Measurements from ENCODE around the gene CCDC93.
"Not testable (repeated sequence)": the region's sequence is repeated elsewhere in the genome, so short reads cannot be mapped to it uniquely, and the experiment has no call there.

Gene CCDC93

GRCh38 chr2:117931978-117932377, 81.9 kb downstream of the CCDC93 start:
- H3K27me3 ChIP-seq (replicated peaks in 2 of 5; ENCODE audit: control insufficient read depth in 4 of 5, insufficient read depth in 5 of 5, low read length in 4 of 5), result no peaks in the 10 kb centered on the region
- no peaks in the 10 kb centered on the region for H3K4me1 ChIP-seq (ENCODE audit: control extremely low read depth in 1 of 4, control insufficient read depth in 4 of 4, insufficient read depth in 4 of 4, low read length in 3 of 4)
- ChIA-PET POLR2A (no interaction called here), CTCF (no interaction called here)
- 86% methylated on average over 3 of the region's 7 CpGs for whole genome bisulfite sequencing (ENCODE audit: insufficient coverage)
- no peak for DNase-seq
- no peak overlapping the region for H3K4me3 ChIP-seq (ENCODE audit: control insufficient read depth in 1 of 7, extremely low read depth in 1 of 7, insufficient read depth in 4 of 7, low read depth in 2 of 7, low read length in 6 of 7)
- no peak overlapping the region for H3K27ac ChIP-seq (ENCODE audit: insufficient read depth in 1 of 2, low read depth in 1 of 2, low read length in 2 of 2, poor library complexity in 1 of 2, severe bottlenecking in 2 of 2)
- H3K9me3 ChIP-seq (ENCODE audit: control extremely low read depth in 1 of 5, control insufficient read depth in 4 of 5, insufficient read depth in 2 of 5, low read depth in 1 of 5, low read length in 4 of 5), result peaks cover 0 to 5% (median 2%) of the 10 kb centered on the region in 5 experiments
- H3K36me3 ChIP-seq (ENCODE audit: control insufficient read depth in 4 of 4, insufficient read depth in 4 of 4, low read length in 3 of 4), result peaks cover 41 to 80% (median 67%) of the 10 kb centered on the region in 4 experiments

GRCh38 chr2:117931266-117931665, 82.6 kb downstream of the CCDC93 start:
- no peaks in the 10 kb centered on the region for H3K4me1 ChIP-seq (ENCODE audit: control extremely low read depth in 1 of 4, control insufficient read depth in 4 of 4, insufficient read depth in 4 of 4, low read length in 3 of 4)
- H3K4me3 ChIP-seq (ENCODE audit: control insufficient read depth in 1 of 7, extremely low read depth in 1 of 7, insufficient read depth in 4 of 7, low read depth in 2 of 7, low read length in 6 of 7), result no peak overlapping the region
- H3K27me3 ChIP-seq (replicated peaks in 2 of 5; ENCODE audit: control insufficient read depth in 4 of 5, insufficient read depth in 5 of 5, low read length in 4 of 5), result no peaks in the 10 kb centered on the region
- no peak overlapping the region for H3K27ac ChIP-seq (ENCODE audit: insufficient read depth in 1 of 2, low read depth in 1 of 2, low read length in 2 of 2, poor library complexity in 1 of 2, severe bottlenecking in 2 of 2)
- peaks cover 41 to 73% (median 60%) of the 10 kb centered on the region in 4 experiments for H3K36me3 ChIP-seq (ENCODE audit: control insufficient read depth in 4 of 4, insufficient read depth in 4 of 4, low read length in 3 of 4)
- DNase-seq, result no peak
- 100% methylated on average over 1 of the region's 4 CpGs for WGBS (ENCODE audit: insufficient coverage)
- POLR2A ChIA-PET, result no interaction called here
- peaks cover 0 to 5% (median 2%) of the 10 kb centered on the region in 5 experiments for H3K9me3 ChIP-seq (ENCODE audit: control extremely low read depth in 1 of 5, control insufficient read depth in 4 of 5, insufficient read depth in 2 of 5, low read depth in 1 of 5, low read length in 4 of 5)
- CTCF ChIA-PET, result no interaction called here

GRCh38 chr2:117930775-117931174, 83.1 kb downstream of the CCDC93 start:
- Histone ChIP-seq H3K9me3 (ENCODE audit: control extremely low read depth in 1 of 5, control insufficient read depth in 4 of 5, insufficient read depth in 2 of 5, low read depth in 1 of 5, low read length in 4 of 5) (peaks cover 0 to 5% (median 2%) of the 10 kb centered on the region in 5 experiments), H3K4me3 (ENCODE audit: control insufficient read depth in 1 of 7, extremely low read depth in 1 of 7, insufficient read depth in 4 of 7, low read depth in 2 of 7, low read length in 6 of 7) (no peak overlapping the region), H3K36me3 (ENCODE audit: control insufficient read depth in 4 of 4, insufficient read depth in 4 of 4, low read length in 3 of 4) (peaks cover 41 to 68% (median 58%) of the 10 kb centered on the region in 4 experiments), H3K4me1 (ENCODE audit: control extremely low read depth in 1 of 4, control insufficient read depth in 4 of 4, insufficient read depth in 4 of 4, low read length in 3 of 4) (no peaks in the 10 kb centered on the region), H3K27me3 (replicated peaks in 2 of 5; ENCODE audit: control insufficient read depth in 4 of 5, insufficient read depth in 5 of 5, low read length in 4 of 5) (no peaks in the 10 kb centered on the region), H3K27ac (ENCODE audit: insufficient read depth in 1 of 2, low read depth in 1 of 2, low read length in 2 of 2, poor library complexity in 1 of 2, severe bottlenecking in 2 of 2) (no peak overlapping the region)
- ChIA-PET CTCF (interaction anchor here (1.9 kb wide), 1 partner anchor 12 kb away, joined by 6 read pairs; no protein-coding TSS in a partner anchor), POLR2A (no interaction called here)
- DNase-seq, result no peak
- 100% methylated on average over 4 of the region's 4 CpGs for WGBS (ENCODE audit: insufficient coverage)

- WGBS (ENCODE audit: insufficient coverage), result 98% methylated on average over 8 of the region's 9 CpGs
- CTCF ChIA-PET; H3K9me3 ChIP-seq (ENCODE audit: control extremely low read depth in 1 of 5, control insufficient read depth in 4 of 5, insufficient read depth in 2 of 5, low read depth in 1 of 5, low read length in 4 of 5); DNase-seq; H3K4me3 ChIP-seq (ENCODE audit: control insufficient read depth in 1 of 7, extremely low read depth in 1 of 7, insufficient read depth in 4 of 7, low read depth in 2 of 7, low read length in 6 of 7); H3K27ac ChIP-seq (ENCODE audit: insufficient read depth in 1 of 2, low read depth in 1 of 2, low read length in 2 of 2, poor library complexity in 1 of 2, severe bottlenecking in 2 of 2); H3K4me1 ChIP-seq (ENCODE audit: control extremely low read depth in 1 of 4, control insufficient read depth in 4 of 4, insufficient read depth in 4 of 4, low read length in 3 of 4); POLR2A ChIA-PET; H3K27me3 ChIP-seq (replicated peaks in 2 of 5; ENCODE audit: control insufficient read depth in 4 of 5, insufficient read depth in 5 of 5, low read length in 4 of 5): not testable (repeated sequence)
- peaks cover 9 to 48% (median 33%) of the 10 kb centered on the region in 4 experiments for H3K36me3 ChIP-seq (ENCODE audit: control insufficient read depth in 4 of 4, insufficient read depth in 4 of 4, low read length in 3 of 4)
Measured at GRCh38 chr2:117923471-117923870, 90.4 kb downstream of the CCDC93 start.

- Histone ChIP-seq H3K9me3 (ENCODE audit: control extremely low read depth in 1 of 5, control insufficient read depth in 4 of 5, insufficient read depth in 2 of 5, low read depth in 1 of 5, low read length in 4 of 5) (no peaks in the 10 kb centered on the region), H3K4me1 (ENCODE audit: control extremely low read depth in 1 of 4, control insufficient read depth in 4 of 4, insufficient read depth in 4 of 4, low read length in 3 of 4) (no peaks in the 10 kb centered on the region), H3K36me3 (ENCODE audit: control insufficient read depth in 4 of 4, insufficient read depth in 4 of 4, low read length in 3 of 4) (peaks cover 14 to 67% (median 49%) of the 10 kb centered on the region in 4 experiments), H3K4me3 (ENCODE audit: control insufficient read depth in 1 of 7, extremely low read depth in 1 of 7, insufficient read depth in 4 of 7, low read depth in 2 of 7, low read length in 6 of 7) (no peak overlapping the region), H3K27me3 (replicated peaks in 2 of 5; ENCODE audit: control insufficient read depth in 4 of 5, insufficient read depth in 5 of 5, low read length in 4 of 5) (no peaks in the 10 kb centered on the region), H3K27ac (ENCODE audit: insufficient read depth in 1 of 2, low read depth in 1 of 2, low read length in 2 of 2, poor library complexity in 1 of 2, severe bottlenecking in 2 of 2) (no peak overlapping the region)
- DNase-seq, result no peak
- CTCF ChIA-PET, result no interaction called here
- 96% methylated on average over 3 of the region's 3 CpGs for WGBS (ENCODE audit: insufficient coverage)
- POLR2A ChIA-PET, result no interaction called here
Measured at GRCh38 chr2:117921520-117921919, 92.3 kb downstream of the CCDC93 start.

- no peak for DNase-seq
- no peaks in the 10 kb centered on the region for H3K4me1 ChIP-seq (ENCODE audit: control extremely low read depth in 1 of 4, control insufficient read depth in 4 of 4, insufficient read depth in 4 of 4, low read length in 3 of 4)
- POLR2A ChIA-PET, result no interaction called here
- CTCF ChIA-PET, result interaction anchor here (1.6 kb wide), 1 partner anchor 11 kb away, joined by 6 read pairs; no protein-coding TSS in a partner anchor
- WGBS (ENCODE audit: insufficient coverage), result 99% methylated on average over 7 of the region's 7 CpGs
- H3K9me3 ChIP-seq (ENCODE audit: control extremely low read depth in 1 of 5, control insufficient read depth in 4 of 5, insufficient read depth in 2 of 5, low read depth in 1 of 5, low read length in 4 of 5), result peaks cover 0 to under 1% (median 0%) of the 10 kb centered on the region in 5 experiments
- H3K36me3 ChIP-seq (ENCODE audit: control insufficient read depth in 4 of 4, insufficient read depth in 4 of 4, low read length in 3 of 4), result peaks cover 17 to 71% (median 53%) of the 10 kb centered on the region in 4 experiments
- H3K4me3 ChIP-seq (ENCODE audit: control insufficient read depth in 1 of 7, extremely low read depth in 1 of 7, insufficient read depth in 4 of 7, low read depth in 2 of 7, low read length in 6 of 7), result no peak overlapping the region
- no peaks in the 10 kb centered on the region for H3K27me3 ChIP-seq (replicated peaks in 2 of 5; ENCODE audit: control insufficient read depth in 4 of 5, insufficient read depth in 5 of 5, low read length in 4 of 5)
- no peak overlapping the region for H3K27ac ChIP-seq (ENCODE audit: insufficient read depth in 1 of 2, low read depth in 1 of 2, low read length in 2 of 2, poor library complexity in 1 of 2, severe bottlenecking in 2 of 2)
Measured at GRCh38 chr2:117918608-117919007, 95.3 kb downstream of the CCDC93 start.

GRCh38 chr2:117917223-117917917, 96.5 kb downstream of the CCDC93 start:
- Histone ChIP-seq H3K4me3 (ENCODE audit: control insufficient read depth in 1 of 7, extremely low read depth in 1 of 7, insufficient read depth in 4 of 7, low read depth in 2 of 7, low read length in 6 of 7) (no peak overlapping the region), H3K27ac (ENCODE audit: insufficient read depth in 1 of 2, low read depth in 1 of 2, low read length in 2 of 2, poor library complexity in 1 of 2, severe bottlenecking in 2 of 2) (no peak overlapping the region), H3K4me1 (ENCODE audit: control extremely low read depth in 1 of 4, control insufficient read depth in 4 of 4, insufficient read depth in 4 of 4, low read length in 3 of 4) (no peaks in the 10 kb centered on the region), H3K27me3 (replicated peaks in 2 of 5; ENCODE audit: control insufficient read depth in 4 of 5, insufficient read depth in 5 of 5, low read length in 4 of 5) (no peaks in the 10 kb centered on the region), H3K9me3 (ENCODE audit: control extremely low read depth in 1 of 5, control insufficient read depth in 4 of 5, insufficient read depth in 2 of 5, low read depth in 1 of 5, low read length in 4 of 5) (peaks cover 0 to 4% (median 3%) of the 10 kb centered on the region in 5 experiments), H3K36me3 (ENCODE audit: control insufficient read depth in 4 of 4, insufficient read depth in 4 of 4, low read length in 3 of 4) (peaks cover 17 to 64% (median 46%) of the 10 kb centered on the region in 4 experiments)
- WGBS (ENCODE audit: insufficient coverage), result 98% methylated on average over 14 of the region's 19 CpGs
- POLR2A ChIA-PET, result no interaction called here
- DNase-seq, result no peak
- CTCF ChIA-PET, result no interaction called here

Measured in common myeloid progenitor, CD34-positive (primary cell).